ENCODE measurements around the gene SOD1.
"Not testable (repeated sequence)": the region's sequence is repeated elsewhere in the genome, so short reads cannot be mapped to it uniquely, and the experiment has no call there.

SOD1 gene

GRCh38 chr21:31654821-31655580 lies 4.5 kb upstream of the SOD1 start:
- DNase-seq (ENCODE audit: low read depth in 3 of 3): not testable (repeated sequence)

- peak; percentile 27 to 66 (median 41) for DNase-seq (ENCODE audit: low read depth in 3 of 3)
Observed at GRCh38 chr21:31656199-31657095, 3.0 kb upstream of the SOD1 start.

- DNase-seq (ENCODE audit: low read depth in 3 of 3): no peak
Observed at GRCh38 chr21:31658053-31658452, 1.4 kb upstream of the SOD1 start.

DNA sequence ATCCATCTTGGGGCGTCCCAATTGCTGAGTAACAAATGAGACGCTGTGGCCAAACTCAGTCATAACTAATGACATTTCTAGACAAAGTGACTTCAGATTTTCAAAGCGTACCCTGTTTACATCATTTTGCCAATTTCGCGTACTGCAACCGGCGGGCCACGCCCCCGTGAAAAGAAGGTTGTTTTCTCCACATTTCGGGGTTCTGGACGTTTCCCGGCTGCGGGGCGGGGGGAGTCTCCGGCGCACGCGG lies 282 bp upstream of the SOD1 start:
- DNase-seq (ENCODE audit: low read depth in 3 of 3): no peak

DNA sequence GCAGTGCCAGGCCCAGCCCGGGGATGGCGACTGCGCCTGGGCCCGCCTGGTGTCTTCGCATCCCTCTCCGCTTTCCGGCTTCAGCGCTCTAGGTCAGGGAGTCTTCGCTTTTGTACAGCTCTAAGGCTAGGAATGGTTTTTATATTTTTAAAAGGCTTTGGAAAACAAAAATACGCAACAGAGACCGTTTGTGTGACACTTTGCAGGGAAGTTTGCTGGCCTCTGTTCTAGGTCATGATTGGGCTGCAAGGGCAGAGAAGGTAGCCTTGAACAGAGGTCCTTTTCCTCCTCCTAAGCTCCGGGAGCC lies 719 bp downstream of the SOD1 start:
- no peak for DNase-seq (ENCODE audit: low read depth in 3 of 3)

DNA sequence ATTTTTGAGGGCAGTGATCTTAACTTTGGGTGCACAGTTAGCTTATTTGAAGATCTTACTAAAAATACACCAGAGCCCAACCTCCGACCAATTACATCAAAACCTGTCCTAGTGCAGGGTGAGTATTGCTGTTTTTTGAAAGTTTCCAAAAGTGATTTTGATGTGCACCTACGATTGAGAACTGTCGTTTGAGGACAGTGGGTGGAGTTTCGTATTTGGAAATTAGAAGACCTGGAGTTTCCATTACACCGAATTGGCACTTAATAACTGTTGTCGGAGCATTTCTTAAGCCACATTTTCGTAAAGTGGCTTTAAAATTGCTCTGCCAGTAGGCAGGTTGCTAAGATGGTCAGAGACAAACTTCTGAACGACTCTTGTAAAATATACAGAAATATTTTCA lies 1.1 kb downstream of the SOD1 start:
- DNase-seq (ENCODE audit: low read depth in 3 of 3): no peak

DNA sequence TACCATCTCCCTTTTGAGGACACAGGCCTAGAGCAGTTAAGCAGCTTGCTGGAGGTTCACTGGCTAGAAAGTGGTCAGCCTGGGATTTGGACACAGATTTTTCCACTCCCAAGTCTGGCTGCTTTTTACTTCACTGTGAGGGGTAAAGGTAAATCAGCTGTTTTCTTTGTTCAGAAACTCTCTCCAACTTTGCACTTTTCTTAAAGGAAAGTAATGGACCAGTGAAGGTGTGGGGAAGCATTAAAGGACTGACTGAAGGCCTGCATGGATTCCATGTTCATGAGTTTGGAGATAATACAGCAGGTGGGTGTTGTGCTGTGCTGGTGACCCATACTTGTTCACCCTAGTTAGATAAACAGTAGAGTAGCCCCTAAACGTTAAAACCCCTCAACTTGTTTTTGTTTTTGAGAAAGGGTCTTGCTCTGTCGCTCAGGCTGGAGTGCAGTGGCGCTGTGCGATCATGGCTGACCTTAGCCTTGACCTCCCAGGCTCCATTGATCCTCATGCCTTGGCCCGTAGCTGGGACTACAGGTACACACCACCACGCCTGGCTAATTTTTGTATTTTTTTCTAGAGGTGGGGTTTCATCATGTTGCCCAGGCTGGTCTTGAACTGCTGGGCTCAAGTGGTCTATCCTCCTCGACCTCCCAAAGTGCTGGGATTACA lies 4.2 kb downstream of the SOD1 start:
- DNase-seq (ENCODE audit: low read depth in 3 of 3): no peak

GRCh38 chr21:31665397-31665796 lies 5.9 kb downstream of the SOD1 start:
- peak in 1 of 3 donors; percentile 20 for DNase-seq (ENCODE audit: low read depth in 3 of 3)

DNA sequence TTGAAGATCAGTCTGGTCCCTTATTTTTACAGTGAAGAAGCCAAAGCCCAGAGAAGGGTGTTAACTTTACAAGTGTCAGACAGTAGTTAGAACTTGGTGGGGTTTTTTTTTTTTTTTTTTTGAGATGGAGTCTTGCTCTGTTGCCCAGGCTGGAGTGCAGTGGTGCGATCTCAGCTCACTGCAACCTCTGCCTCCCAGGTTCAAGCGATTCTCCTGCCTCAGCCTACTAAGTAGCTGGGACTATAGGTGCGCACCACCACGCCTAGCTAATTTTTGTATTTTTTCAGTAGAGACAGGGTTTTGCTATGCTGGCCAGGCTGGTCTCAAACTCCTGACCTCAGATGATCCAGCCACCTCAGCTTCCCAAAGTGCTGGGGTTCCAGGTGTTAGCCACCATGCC lies 6.4 kb downstream of the SOD1 start:
- not testable (repeated sequence) for DNase-seq (ENCODE audit: low read depth in 3 of 3)

DNA sequence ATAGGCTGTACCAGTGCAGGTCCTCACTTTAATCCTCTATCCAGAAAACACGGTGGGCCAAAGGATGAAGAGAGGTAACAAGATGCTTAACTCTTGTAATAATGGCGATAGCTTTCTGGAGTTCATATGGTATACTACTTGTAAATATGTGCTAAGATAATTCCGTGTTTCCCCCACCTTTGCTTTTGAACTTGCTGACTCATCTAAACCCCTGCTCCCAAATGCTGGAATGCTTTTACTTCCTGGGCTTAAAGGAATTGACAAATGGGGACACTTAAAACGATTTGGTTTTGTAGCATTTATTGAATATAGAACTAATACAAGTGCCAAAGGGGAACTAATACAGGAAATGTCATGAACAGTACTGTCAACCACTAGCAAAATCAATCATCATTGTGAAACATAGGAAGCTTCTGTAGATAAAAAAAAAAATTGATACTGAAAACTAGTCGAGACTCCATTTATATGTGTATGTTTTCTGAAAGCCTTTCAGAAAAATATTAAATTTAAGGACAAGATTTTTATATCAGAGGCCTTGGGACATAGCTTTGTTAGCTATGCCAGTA lies 7.0 kb downstream of the SOD1 start:
- DNase-seq (ENCODE audit: low read depth in 3 of 3): no peak

DNA sequence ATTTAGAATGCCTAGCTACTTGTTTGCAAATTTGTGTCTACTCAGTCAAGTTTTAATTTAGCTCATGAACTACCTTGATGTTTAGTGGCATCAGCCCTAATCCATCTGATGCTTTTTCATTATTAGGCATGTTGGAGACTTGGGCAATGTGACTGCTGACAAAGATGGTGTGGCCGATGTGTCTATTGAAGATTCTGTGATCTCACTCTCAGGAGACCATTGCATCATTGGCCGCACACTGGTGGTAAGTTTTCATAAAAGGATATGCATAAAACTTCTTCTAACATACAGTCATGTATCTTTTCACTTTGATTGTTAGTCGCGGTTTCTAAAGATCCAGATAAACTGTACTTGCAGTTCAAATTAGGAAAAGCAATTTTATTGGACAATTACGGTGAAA lies 7.6 kb downstream of the SOD1 start:
- no peak for DNase-seq (ENCODE audit: low read depth in 3 of 3)

GRCh38 chr21:31667639-31668038 lies 8.1 kb downstream of the SOD1 start:
- no peak for DNase-seq (ENCODE audit: low read depth in 3 of 3)

DNA sequence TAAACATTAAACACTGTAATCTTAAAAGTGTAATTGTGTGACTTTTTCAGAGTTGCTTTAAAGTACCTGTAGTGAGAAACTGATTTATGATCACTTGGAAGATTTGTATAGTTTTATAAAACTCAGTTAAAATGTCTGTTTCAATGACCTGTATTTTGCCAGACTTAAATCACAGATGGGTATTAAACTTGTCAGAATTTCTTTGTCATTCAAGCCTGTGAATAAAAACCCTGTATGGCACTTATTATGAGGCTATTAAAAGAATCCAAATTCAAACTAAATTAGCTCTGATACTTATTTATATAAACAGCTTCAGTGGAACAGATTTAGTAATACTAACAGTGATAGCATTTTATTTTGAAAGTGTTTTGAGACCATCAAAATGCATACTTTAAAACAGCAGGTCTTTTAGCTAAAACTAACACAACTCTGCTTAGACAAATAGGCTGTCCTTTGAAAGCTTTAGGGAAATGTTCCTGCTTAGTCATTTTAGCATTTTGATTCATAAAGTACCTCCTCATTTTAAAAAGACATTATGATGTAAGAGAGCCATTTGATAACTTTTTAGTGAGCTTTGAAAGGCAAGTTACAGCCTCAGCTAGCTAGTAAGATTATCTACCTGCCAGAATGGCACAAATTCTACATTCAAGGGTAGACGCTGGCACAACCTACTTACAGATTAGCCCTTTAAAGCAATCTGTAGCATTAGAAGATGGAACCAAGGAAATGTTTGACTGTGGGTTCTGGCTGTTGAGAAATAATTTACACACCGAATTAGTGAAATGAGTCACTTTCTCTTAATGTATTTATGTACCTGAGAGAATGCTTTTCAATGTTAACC lies 9.4 kb downstream of the SOD1 start:
- DNase-seq (ENCODE audit: low read depth in 3 of 3): no peak

GRCh38 chr21:31670070-31670469 lies 10.6 kb downstream of the SOD1 start:
- no peak for DNase-seq (ENCODE audit: low read depth in 3 of 3)

DNA sequence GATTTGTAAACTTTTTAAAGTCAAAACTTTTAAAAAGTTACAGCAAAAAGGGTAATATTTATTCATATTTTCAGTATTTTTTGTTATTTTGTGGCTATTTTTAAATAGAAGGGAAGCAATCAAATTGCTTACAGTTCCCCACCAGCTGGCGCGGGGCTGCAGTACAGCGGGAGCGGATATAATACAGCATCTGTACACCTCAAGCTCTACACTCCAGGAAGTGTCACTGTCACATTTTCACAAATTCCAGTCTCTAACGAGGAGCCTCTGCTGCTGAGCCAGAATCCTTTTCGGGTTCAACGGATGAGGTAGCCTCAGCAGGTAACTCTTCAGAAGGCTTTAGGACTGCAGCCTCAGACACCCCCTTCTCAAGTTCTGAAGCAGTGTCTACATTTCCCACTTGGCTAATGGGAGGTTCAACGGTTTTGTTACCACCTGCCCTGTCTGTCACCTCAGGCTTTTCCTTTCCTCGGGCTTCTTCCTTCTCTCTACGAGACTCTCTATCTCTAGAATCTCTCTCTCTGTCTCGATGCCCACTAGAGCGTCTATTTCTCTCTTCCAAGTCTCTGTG lies 11.7 kb downstream of the SOD1 start:
- no peak for DNase-seq (ENCODE audit: low read depth in 3 of 3)

DNA sequence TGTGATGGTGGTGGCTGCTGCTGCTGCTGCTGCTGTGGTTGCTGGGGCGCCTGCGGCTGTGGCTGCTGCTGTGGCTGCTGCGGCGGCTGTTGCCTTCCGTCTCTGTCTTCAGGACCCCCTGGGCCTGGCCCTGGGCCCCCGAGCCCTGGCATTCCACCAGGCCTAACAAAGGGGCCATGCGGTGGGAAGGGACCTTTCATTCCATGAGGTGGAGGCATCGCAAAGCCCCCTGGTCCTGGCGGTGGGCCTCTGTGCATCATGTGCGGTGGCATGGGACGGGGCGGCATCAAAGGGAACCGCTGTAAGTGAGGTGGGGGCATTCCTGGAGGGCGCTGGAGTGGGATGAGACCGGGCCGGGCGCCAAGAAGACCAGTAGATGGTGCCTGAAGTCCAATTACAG lies 12.4 kb downstream of the SOD1 start:
- DNase-seq (ENCODE audit: low read depth in 3 of 3): no peak

DNA sequence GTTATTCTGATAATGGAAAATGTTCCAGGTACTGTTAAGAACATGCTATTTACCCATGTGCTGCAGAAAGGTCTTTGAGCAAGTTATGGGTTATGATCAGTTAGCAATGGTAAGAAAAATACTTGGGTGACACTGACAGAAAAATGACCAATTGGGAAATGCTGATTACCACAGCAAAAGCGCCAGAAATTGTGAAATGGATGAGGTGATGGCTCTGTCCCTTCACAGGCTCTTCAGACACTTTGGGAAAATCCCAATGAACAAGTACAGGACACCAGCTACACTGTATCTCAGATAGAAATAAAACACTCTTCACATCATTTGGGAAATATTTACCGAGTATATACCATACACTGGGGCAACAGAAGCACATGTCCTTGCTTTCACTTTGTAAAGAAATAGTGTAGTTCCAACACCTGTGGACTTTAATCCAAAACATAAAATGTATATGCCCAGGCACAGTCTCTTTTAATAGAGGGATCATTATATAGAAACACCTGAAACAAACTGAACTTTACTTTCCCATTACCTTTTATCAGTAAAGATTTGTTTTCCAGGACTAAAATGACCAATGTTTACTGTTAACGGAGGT lies 13.9 kb downstream of the SOD1 start:
- no peak for DNase-seq (ENCODE audit: low read depth in 3 of 3)

GRCh38 chr21:31675318-31675717 lies 15.8 kb downstream of the SOD1 start:
- DNase-seq (ENCODE audit: low read depth in 3 of 3): no peak

DNA sequence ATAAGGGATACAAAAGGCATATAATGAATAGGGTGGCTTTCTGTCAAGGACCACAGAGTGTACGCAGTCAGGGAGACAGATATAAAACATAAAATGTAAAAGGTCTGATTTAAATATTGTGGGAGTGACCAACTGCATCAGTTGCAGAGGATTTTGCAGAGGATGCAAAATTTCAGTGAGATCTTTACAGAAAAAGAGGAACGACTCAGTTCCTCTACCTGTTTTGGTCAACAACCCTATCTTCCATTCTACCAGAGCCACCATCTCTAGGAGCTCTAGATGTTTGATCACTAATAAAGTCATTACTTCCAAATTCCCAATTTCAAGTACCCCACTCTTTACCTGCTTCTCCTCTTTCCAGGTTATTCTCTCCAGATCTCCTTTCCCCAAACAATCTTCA lies 16.5 kb downstream of the SOD1 start:
- no peak for DNase-seq (ENCODE audit: low read depth in 3 of 3)

DNA sequence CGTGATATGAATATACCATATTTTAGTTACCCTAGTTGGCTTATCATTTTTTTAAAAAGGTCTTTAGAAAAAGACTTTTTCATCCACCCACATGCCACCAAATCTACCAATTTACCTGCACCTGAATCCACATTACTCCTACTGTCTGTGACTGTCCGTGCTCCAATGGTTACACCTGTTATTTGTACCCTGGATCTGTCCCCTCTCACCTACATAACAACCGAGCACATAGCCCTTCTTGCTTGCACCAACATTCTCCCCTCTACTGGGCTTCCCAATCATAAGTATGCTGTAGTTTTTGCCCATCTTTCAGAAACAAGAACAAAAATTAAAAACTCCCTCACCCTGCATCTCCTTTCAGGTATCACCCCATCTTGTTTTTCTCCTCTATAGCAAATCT lies 17.6 kb downstream of the SOD1 start:
- DNase-seq (ENCODE audit: low read depth in 3 of 3): no peak

- no peak for DNase-seq (ENCODE audit: low read depth in 3 of 3)
Observed at GRCh38 chr21:31678478-31678877, 19.0 kb downstream of the SOD1 start.
